ENCODE measurements around the gene CSTPP1. TPM values are rescaled to one million over a fixed set of nuclear protein-coding genes. Genes with fewer than 3 reads are reported as not detected.

The CSTPP1 gene
- total and polyA plus RNA-seq, 2 of the 8 experiments (the other 6 are each of a cell fraction or from before 2014, with no cell fraction given): 24.2 to 28.7 TPM

DNA sequence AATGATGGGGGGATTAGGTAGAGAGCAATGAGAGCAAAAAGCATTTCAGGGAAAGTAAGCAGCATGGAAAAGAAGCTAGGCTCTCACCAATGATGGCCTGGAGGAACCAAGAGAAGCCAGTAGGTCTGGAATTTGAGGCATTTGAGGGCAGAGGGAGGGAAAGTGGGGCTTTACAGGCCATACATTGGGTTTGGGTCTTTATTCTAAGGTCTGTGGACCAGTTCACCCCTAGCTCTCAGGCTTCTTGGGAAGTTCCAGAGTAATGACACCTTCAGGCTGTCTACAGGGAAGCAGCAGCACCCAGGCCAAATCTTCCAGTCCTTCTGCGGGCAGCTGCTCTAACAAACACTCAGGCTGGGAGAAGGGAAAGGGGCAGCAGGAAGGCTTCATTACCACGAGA, 210.7 kb downstream of the CSTPP1 start:
- Histone ChIP-seq H3K79me2 (ENCODE audit: control insufficient read depth in 1 of 2, insufficient read depth in 2 of 2, low read length in 2 of 2) (no peaks in the 10 kb centered on the region), H4K20me1 (replicated peaks in 1 of 2; ENCODE audit: control insufficient read depth in 1 of 2, insufficient read depth in 2 of 2, low read length in 2 of 2) (no peaks in the 10 kb centered on the region), H3K79me1 (ENCODE audit: low read depth, low read length) (no peaks in the 10 kb centered on the region), H3K4me2 (ENCODE audit: insufficient read depth in 1 of 2, low read depth in 2 of 2, low read length in 2 of 2) (no peak overlapping the region), H2AFZ (ENCODE audit: low read length) (no peak overlapping the region), H3K56ac (replicated peaks; ENCODE audit: insufficient read length, low read depth, low read length) (no peak overlapping the region), H4K5ac (ENCODE audit: insufficient read length, low read depth, low read length) (no peak overlapping the region), H3K23ac (ENCODE audit: insufficient read length) (no peak overlapping the region), H3K14ac (ENCODE audit: insufficient read length) (no peak overlapping the region), H2AK5ac (ENCODE audit: low read depth, low read length) (no peak overlapping the region), H3K27ac (ENCODE audit: low read depth, low read length) (no peak overlapping the region), H4K91ac (replicated peaks; ENCODE audit: insufficient read length, low read length) (no peak overlapping the region), H3K18ac (ENCODE audit: extremely low read depth, low read length) (no peak overlapping the region), H3K27me3 (replicated peaks in 1 of 4; ENCODE audit: control insufficient read depth in 3 of 4, extremely low read depth in 1 of 4, insufficient read depth in 3 of 4, low read length in 3 of 4) (no peaks in the 10 kb centered on the region), H3K4me1 (replicated peaks in 1 of 4; ENCODE audit: control insufficient read depth in 3 of 4, insufficient read depth in 4 of 4, low read length in 3 of 4) (peaks cover 0 to 2% (median 0%) of the 10 kb centered on the region in 4 experiments; a peak in 1 of 7 replicates), H3K4ac (replicated peaks; ENCODE audit: insufficient read length, low read depth, low read length) (no peak overlapping the region), H3K9ac (replicated peaks in 1 of 4; ENCODE audit: extremely low read depth in 1 of 4, low read depth in 3 of 4, low read length in 3 of 4) (no peak overlapping the region), H3K23me2 (ENCODE audit: low read depth, low read length) (no peaks in the 10 kb centered on the region), H2BK12ac (ENCODE audit: low read depth, low read length) (no peak overlapping the region), H4K8ac (ENCODE audit: extremely low read depth, insufficient read depth, low read length) (no peak overlapping the region), H2BK20ac (ENCODE audit: low read length) (no peak overlapping the region), H3K4me3 (ENCODE audit: extremely low read depth in 1 of 4, insufficient read depth in 2 of 4, low read depth in 3 of 4, low read length in 4 of 4) (no peak overlapping the region), H3K9me3 (ENCODE audit: insufficient read depth in 2 of 2, low read depth in 1 of 2, low read length in 1 of 2) (no peaks in the 10 kb centered on the region), H2BK5ac (ENCODE audit: low read depth, low read length) (no peak overlapping the region), H2BK120ac (replicated peaks; ENCODE audit: low read depth, low read length) (no peak overlapping the region), H2BK15ac (ENCODE audit: low read length) (no peak overlapping the region), H3K36me3 (ENCODE audit: control insufficient read depth in 2 of 4, insufficient read depth in 4 of 4, low read length in 3 of 4) (no peaks in the 10 kb centered on the region)
- no peak for FAIRE-seq
- ChIA-PET POLR2A (ENCODE audit: partially characterized antibody) (interaction anchor here (0.8 to 2.1 kb wide), 5 partner anchors 8 to 234 kb away, joined by 3 to 5 read pairs (median 3); no protein-coding TSS in a partner anchor), CTCF (ENCODE audit: partially characterized antibody) (interaction anchor here (0.7 to 2.2 kb wide), 8 partner anchors 11 to 289 kb away, joined by 3 to 8 read pairs (median 4); partner anchors contain the start of gene LRP4)
- DNase-seq (ENCODE audit: low read depth in 1 of 2, low spot score in 2 of 2): no peak
- 85% methylated on average over 2 of the region's 2 CpGs; no CpG with 5 or more reads in 1 of the 2 experiments for WGBS, 2 experiments (ENCODE audit: extremely low coverage in 1 of 2, insufficient coverage in 1 of 2, insufficient read length in 1 of 2, insufficient replicate concordance in 2 of 2, low coverage in 1 of 2, low lambda C conversion rate in 2 of 2, missing lambda C conversion rate in 1 of 2)
- TF ChIP-seq BACH1 (IDR thresholded peaks at IDR 0.05; ENCODE audit: low read length) (no peak), POLR2A (IDR thresholded peaks at IDR 0.05; ENCODE audit: control extremely low read depth in 1 of 2, low read depth in 2 of 2, low read length in 2 of 2) (no peak), RNF2 (IDR thresholded peaks at IDR 0.05; ENCODE audit: borderline replicate concordance, low read depth, low read length, missing control alignments, poor library complexity, severe bottlenecking) (no peak), SP1 (IDR thresholded peaks at IDR 0.05; ENCODE audit: low read depth, low read length) (no peak), CHD2 (IDR thresholded peaks at IDR 0.05; ENCODE audit: low read length) (no peak), SIN3A (conservative IDR thresholded peaks at IDR 0.05 in 1 of 2, IDR thresholded peaks at IDR 0.05 in 1 of 2; ENCODE audit: low read depth in 1 of 2, low read length in 2 of 2) (no peak), SAP30 (IDR thresholded peaks at IDR 0.05; ENCODE audit: insufficient read depth, insufficient replicate concordance, low read length) (no peak), BCL11A (IDR thresholded peaks at IDR 0.05; ENCODE audit: low read depth in 2 of 2, low read length in 2 of 2) (no peak)
- TF ChIP-seq, protein P1, sequence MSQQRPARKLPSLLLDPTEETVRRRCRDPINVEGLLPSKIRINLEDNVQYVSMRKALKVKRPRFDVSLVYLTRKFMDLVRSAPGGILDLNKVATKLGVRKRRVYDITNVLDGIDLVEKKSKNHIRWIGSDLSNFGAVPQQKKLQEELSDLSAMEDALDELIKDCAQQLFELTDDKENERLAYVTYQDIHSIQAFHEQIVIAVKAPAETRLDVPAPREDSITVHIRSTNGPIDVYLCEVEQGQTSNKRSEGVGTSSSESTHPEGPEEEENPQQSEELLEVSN (IDR thresholded peaks at IDR 0.05): no peak
- TF ChIP-seq, protein P2, sequence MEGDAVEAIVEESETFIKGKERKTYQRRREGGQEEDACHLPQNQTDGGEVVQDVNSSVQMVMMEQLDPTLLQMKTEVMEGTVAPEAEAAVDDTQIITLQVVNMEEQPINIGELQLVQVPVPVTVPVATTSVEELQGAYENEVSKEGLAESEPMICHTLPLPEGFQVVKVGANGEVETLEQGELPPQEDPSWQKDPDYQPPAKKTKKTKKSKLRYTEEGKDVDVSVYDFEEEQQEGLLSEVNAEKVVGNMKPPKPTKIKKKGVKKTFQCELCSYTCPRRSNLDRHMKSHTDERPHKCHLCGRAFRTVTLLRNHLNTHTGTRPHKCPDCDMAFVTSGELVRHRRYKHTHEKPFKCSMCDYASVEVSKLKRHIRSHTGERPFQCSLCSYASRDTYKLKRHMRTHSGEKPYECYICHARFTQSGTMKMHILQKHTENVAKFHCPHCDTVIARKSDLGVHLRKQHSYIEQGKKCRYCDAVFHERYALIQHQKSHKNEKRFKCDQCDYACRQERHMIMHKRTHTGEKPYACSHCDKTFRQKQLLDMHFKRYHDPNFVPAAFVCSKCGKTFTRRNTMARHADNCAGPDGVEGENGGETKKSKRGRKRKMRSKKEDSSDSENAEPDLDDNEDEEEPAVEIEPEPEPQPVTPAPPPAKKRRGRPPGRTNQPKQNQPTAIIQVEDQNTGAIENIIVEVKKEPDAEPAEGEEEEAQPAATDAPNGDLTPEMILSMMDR (IDR thresholded peaks at IDR 0.05; ENCODE audit: control extremely low read depth in 1 of 3, insufficient read depth in 1 of 3, low read depth in 1 of 3, low read length in 3 of 3): no peak
